Daoy (cell line): ENCODE results near the gene SCAP. TPM values are rescaled to one million over a fixed set of nuclear protein-coding genes. Genes with fewer than 3 reads are reported as not detected.
"Not testable (repeated sequence)": the region's sequence is repeated elsewhere in the genome, so short reads cannot be mapped to it uniquely, and the experiment has no call there.

Source experiments
- DNase-seq: peaks from one replicate; pipeline ENCODE4 v3.0.0-alpha.2; 2015; ENCODE audit warnings: low read depth
- total RNA-seq: library from RNA; depleted of rRNA; stranded (reverse); fragments of >200 nt; shearing (Covaris generic); gene quantifications from 2 replicates; pipeline ENCODE4 v1.2.3, GENCODE V29; 2014; rRNA removed

The SCAP gene
- 32.6 and 33.5 TPM in 2 replicates for total RNA-seq

GRCh38 chr3:47475570-47476329 is at the start of gene SCAP:
SCAP (minus strand) TSS chr3:47475941; CDS start chr3:47442993, 32,948 bp downstream.
- DNase-seq, result peak; percentile 88

- DNase-seq, result no peak
Observed at GRCh38 chr3:47523310-47524073, 47.8 kb upstream of the SCAP start.

- DNase-seq, result peak; percentile 83
Observed at GRCh38 chr3:47522082-47522987, 46.6 kb upstream of the SCAP start.

- no peak for DNase-seq
Observed at GRCh38 chr3:47520756-47521155, 45.0 kb upstream of the SCAP start.

- DNase-seq, result no peak
Observed at GRCh38 chr3:47517937-47518336, 42.2 kb upstream of the SCAP start.

- DNase-seq, result no peak
Observed at GRCh38 chr3:47515864-47516319, 40.2 kb upstream of the SCAP start.

- no peak for DNase-seq
Observed at GRCh38 chr3:47515100-47515499, 39.4 kb upstream of the SCAP start.

- DNase-seq, result peak; percentile 96
Observed at GRCh38 chr3:47513125-47513929, 37.6 kb upstream of the SCAP start, which contains the start of gene ELP6. ELP6 (minus strand) TSS chr3:47513712; CDS start chr3:47513590, 122 bp downstream.

- DNase-seq, result peak; percentile 19
Observed at GRCh38 chr3:47512416-47513124, 36.8 kb upstream of the SCAP start.

GRCh38 chr3:47505267-47505666 is 29.5 kb upstream of the SCAP start:
- not testable (repeated sequence) for DNase-seq

GRCh38 chr3:47504113-47504512 is 28.4 kb upstream of the SCAP start:
- DNase-seq, result no peak

GRCh38 chr3:47503033-47503432 is 27.3 kb upstream of the SCAP start:
- DNase-seq, result no peak

- DNase-seq, result no peak
Observed at GRCh38 chr3:47496892-47497291, 21.2 kb upstream of the SCAP start.

GRCh38 chr3:47495886-47496285 is 20.1 kb upstream of the SCAP start:
- no peak for DNase-seq

GRCh38 chr3:47495111-47495510 is 19.4 kb upstream of the SCAP start:
- no peak for DNase-seq

GRCh38 chr3:47491777-47492176 is 16.0 kb upstream of the SCAP start:
- DNase-seq, result no peak

- no peak for DNase-seq
Observed at GRCh38 chr3:47491186-47491585, 15.4 kb upstream of the SCAP start.

- no peak for DNase-seq
Observed at GRCh38 chr3:47487265-47487664, 11.5 kb upstream of the SCAP start.

GRCh38 chr3:47485812-47486211 is 10.1 kb upstream of the SCAP start:
- DNase-seq, result no peak

GRCh38 chr3:47482366-47482765 is 6.6 kb upstream of the SCAP start:
- DNase-seq, result no peak
